Progenitor cell of endocrine pancreas (in vitro differentiated cells): ENCODE results near the gene EDN1. TPM values are rescaled to one million over a fixed set of nuclear protein-coding genes. Genes with fewer than 3 reads are reported as not detected.

Experiments
- DNase-seq: peaks from one replicate; pipeline ENCODE4 v3.0.0; 2021; ENCODE audit warnings: low spot score; ENCODE audit not compliant: unreplicated experiment
- H3K27ac Mint-ChIP-seq: 2 replicates; pipeline ENCODE4 v1.8.0; 2021; ENCODE audit warnings: mild to moderate bottlenecking, moderate library complexity, mixed read lengths
- H3K27me3 Mint-ChIP-seq: 2 replicates; pipeline ENCODE4 v1.8.0; 2021; ENCODE audit warnings: mixed read lengths
- H3K36me3 Mint-ChIP-seq: 2 replicates; pipeline ENCODE4 v1.8.0; 2022; ENCODE audit warnings: mixed read lengths; ENCODE audit not compliant: insufficient read depth
- H3K4me1 Mint-ChIP-seq: 2 replicates; pipeline ENCODE4 v1.8.0; 2021; ENCODE audit warnings: low read depth, mixed read lengths
- H3K4me3 Mint-ChIP-seq: 2 replicates; pipeline ENCODE4 v1.8.0; 2021; ENCODE audit warnings: low read depth, mild to moderate bottlenecking, moderate library complexity, mixed read lengths
- H3K9me3 Mint-ChIP-seq: 2 replicates; pipeline ENCODE4 v1.8.0; 2021; ENCODE audit warnings: low read depth, mixed read lengths
- CTCF ChIP-seq: fragments of 200-600 bp; sonication (generic); IDR thresholded peaks from one replicate; pipeline ENCODE4 v1.5.0; 2021; ENCODE audit warnings: antibody characterized with exemption, mild to moderate bottlenecking; ENCODE audit not compliant: unreplicated experiment
- total RNA-seq: library from RNA; stranded (reverse); gene quantifications from 2 replicates; pipeline ENCODE4 v1.2.1, GENCODE V29; 2021

The EDN1 gene
- total RNA-seq, 1 donor from 2014 or later, result 2.0 TPM

GRCh38 chr6:12293931-12294807 lies 4.0 kb downstream of the EDN1 start:
- H3K4me3 Mint-ChIP-seq, result no peak overlapping the region
- peaks cover 19% of the 10 kb centered on the region for H3K27me3 Mint-ChIP-seq
- no peak overlapping the region for H3K27ac Mint-ChIP-seq
- H3K9me3 Mint-ChIP-seq, result no peaks in the 10 kb centered on the region
- no peak for DNase-seq
- no peak for TF ChIP-seq CTCF
- H3K4me1 Mint-ChIP-seq, result peaks cover 39% of the 10 kb centered on the region
- H3K36me3 Mint-ChIP-seq, result peaks cover 2% of the 10 kb centered on the region

DNA sequence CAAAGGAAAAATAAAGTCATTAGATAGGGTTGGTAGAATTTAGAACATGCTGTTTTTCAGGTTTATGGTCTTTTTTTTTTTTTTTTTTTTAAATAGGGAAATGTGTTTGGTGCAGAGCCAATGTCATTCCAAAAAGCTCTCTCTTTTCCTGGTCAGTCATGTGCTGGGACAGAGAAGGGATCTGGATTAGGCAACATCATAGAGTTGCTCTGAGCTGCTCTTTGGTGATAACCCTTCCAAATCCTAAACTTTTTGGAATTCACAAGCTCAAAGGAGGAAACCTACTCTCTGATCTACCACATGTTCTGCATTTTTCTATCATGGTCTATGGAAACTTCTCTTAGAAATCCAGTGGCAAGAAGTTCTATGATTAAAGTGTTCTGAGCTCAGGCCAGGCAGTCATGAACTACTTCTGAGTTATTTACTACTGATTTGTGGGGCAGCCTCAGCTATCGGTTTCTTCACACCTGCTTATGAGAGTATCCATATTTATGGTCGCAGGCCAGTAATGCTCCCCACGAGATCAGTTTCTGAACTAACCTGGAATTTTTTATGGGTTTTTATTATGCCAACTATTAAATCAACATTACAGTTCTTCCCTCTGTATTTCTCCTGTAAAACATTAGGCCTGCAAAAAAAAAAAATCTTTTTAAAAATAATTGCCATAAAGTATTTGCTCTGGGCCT lies 4.8 kb downstream of the EDN1 start:
- no peak overlapping the region for H3K27ac Mint-ChIP-seq

GRCh38 chr6:12295558-12296254 lies 5.5 kb downstream of the EDN1 start:
- Mint-ChIP-seq H3K27ac (no peak overlapping the region), H3K36me3 (peaks cover 2% of the 10 kb centered on the region), H3K9me3 (no peaks in the 10 kb centered on the region), H3K4me1 (peaks cover 30% of the 10 kb centered on the region), H3K4me3 (no peak overlapping the region), H3K27me3 (peaks cover 21% of the 10 kb centered on the region)
- no peak for TF ChIP-seq CTCF
- DNase-seq, result no peak

More for the DNA sequence above, 4.8 kb downstream of the EDN1 start:
- no peaks in the 10 kb centered on the region for H3K9me3 Mint-ChIP-seq
- TF ChIP-seq CTCF, result no peak
- no peak overlapping the region for H3K4me3 Mint-ChIP-seq
- peaks cover 2% of the 10 kb centered on the region for H3K36me3 Mint-ChIP-seq
- peaks cover 33% of the 10 kb centered on the region for H3K4me1 Mint-ChIP-seq
- no peak for DNase-seq
- peaks cover 19% of the 10 kb centered on the region for H3K27me3 Mint-ChIP-seq

DNA sequence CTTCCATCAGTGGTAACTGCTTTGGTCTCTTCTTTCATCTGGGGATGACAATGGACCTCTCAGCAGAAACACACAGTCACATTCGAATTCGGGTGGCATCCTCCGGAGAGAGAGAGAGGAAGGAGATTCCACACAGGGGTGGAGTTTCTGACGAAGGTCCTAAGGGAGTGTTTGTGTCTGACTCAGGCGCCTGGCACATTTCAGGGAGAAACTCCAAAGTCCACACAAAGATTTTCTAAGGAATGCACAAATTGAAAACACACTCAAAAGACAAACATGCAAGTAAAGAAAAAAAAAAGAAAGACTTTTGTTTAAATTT lies 6.1 kb downstream of the EDN1 start:
- H3K36me3 Mint-ChIP-seq, result peaks cover 2% of the 10 kb centered on the region
- no peak for DNase-seq
- H3K27ac Mint-ChIP-seq, result no peak overlapping the region
- no peak overlapping the region for H3K4me3 Mint-ChIP-seq
- H3K27me3 Mint-ChIP-seq, result peaks cover 21% of the 10 kb centered on the region
- no peaks in the 10 kb centered on the region for H3K9me3 Mint-ChIP-seq
- TF ChIP-seq CTCF, result no peak
- H3K4me1 Mint-ChIP-seq, result peaks cover 29% of the 10 kb centered on the region

DNA sequence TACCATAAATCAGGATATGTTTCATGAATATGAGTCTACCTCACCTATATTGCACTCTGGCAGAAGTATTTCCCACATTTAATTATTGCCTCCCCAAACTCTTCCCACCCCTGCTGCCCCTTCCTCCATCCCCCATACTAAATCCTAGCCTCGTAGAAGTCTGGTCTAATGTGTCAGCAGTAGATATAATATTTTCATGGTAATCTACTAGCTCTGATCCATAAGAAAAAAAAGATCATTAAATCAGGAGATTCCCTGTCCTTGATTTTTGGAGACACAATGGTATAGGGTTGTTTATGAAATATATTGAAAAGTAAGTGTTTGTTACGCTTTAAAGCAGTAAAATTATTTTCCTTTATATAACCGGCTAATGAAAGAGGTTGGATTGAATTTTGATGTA lies 6.4 kb downstream of the EDN1 start:
- DNase-seq, result no peak
- peaks cover 2% of the 10 kb centered on the region for H3K36me3 Mint-ChIP-seq
- H3K27ac Mint-ChIP-seq, result no peak overlapping the region
- H3K9me3 Mint-ChIP-seq, result no peaks in the 10 kb centered on the region
- TF ChIP-seq CTCF, result no peak
- H3K4me1 Mint-ChIP-seq, result peaks cover 25% of the 10 kb centered on the region
- H3K27me3 Mint-ChIP-seq, result peaks cover 18% of the 10 kb centered on the region
- H3K4me3 Mint-ChIP-seq, result no peak overlapping the region
